Central memory CD8-positive, alpha-beta T cell (primary cell): ENCODE results near the gene EPB41.

Source experiments
- ATAC-seq: fragments of 150-1000 bp; cut with Tn5 transposase; replicated peaks from 2 replicates; pipeline ENCODE4 v1.10.0; 2022; ENCODE audit warnings: mild to moderate bottlenecking, moderate FRiP score, moderate number of reproducible peaks; ENCODE audit not compliant: poor library complexity, severe bottlenecking; ENCODE audit errors: extremely low read depth
- DNase-seq, 2 donors: peaks; one replicate each; pipeline ENCODE4 v3.0.0; 2021; ENCODE audit warnings: low spot score in 2 of 2
- H3K27ac Mint-ChIP-seq: one replicate; pipeline ENCODE4 v1.8.0; 2022; ENCODE audit warnings: low read depth, mild to moderate bottlenecking, moderate library complexity, mixed read lengths
- H3K27me3 Mint-ChIP-seq: one replicate; pipeline ENCODE4 v1.8.0; 2022; ENCODE audit warnings: mixed read lengths
- H3K36me3 Mint-ChIP-seq: one replicate; pipeline ENCODE4 v1.8.0; 2022; ENCODE audit warnings: mild to moderate bottlenecking, moderate library complexity, mixed read lengths; ENCODE audit not compliant: insufficient read depth
- H3K4me1 Mint-ChIP-seq: one replicate; pipeline ENCODE4 v1.8.0; 2022; ENCODE audit warnings: mixed read lengths
- H3K4me3 Mint-ChIP-seq: one replicate; pipeline ENCODE4 v1.8.0; 2022; ENCODE audit warnings: mild to moderate bottlenecking, moderate library complexity, mixed read lengths
- H3K9me3 Mint-ChIP-seq: one replicate; pipeline ENCODE4 v1.8.0; 2022; ENCODE audit warnings: mixed read lengths

EPB41 gene

DNA sequence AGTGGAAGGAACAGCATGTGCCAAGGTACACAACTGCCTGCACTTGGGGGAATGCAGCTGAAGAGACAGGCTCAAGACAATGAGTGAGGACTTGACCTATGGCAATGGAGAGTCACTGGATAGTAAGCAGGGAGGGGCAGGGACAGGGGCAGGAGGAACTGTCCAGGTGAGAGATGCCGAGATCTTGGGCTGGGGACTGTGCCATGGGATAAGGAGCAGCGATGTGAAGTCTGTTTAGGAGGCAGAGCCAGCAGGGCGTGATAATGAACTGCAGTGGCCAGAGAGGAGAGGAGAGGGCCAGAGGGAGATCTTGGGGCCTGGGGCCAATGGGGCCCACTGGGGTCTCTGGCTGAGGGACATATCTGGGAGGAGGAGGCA is 17.8 kb upstream of the EPB41 start:
- Mint-ChIP-seq H3K36me3 (peaks cover 3% of the 10 kb centered on the region), H3K4me3 (no peak overlapping the region), H3K27ac (peak overlapping the region; percentile 68), H3K27me3 (no peaks in the 10 kb centered on the region), H3K4me1 (peaks cover 61% of the 10 kb centered on the region), H3K9me3 (no peaks in the 10 kb centered on the region)
- no peak for DNase-seq
- ATAC-seq = no peak

DNA sequence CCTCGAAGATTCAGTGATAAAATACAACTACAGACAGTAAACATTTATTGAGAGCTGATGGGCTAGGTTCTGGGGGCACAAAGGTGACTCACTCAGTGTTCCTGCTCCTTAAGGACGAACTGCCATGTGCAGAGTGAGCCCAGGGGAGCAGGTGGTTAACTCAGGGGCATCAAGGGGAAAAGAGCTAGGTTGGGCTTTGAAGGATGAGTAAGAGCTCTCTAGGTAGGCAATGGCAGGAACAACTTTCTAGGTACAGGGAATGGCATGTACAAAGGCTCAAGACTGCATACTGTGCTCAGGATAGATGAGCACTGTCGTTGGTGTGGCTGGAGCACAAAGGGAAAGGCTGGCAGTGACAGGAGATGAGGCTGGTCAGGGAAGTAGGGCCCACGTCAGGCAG is 16.6 kb upstream of the EPB41 start:
- Mint-ChIP-seq H3K27me3 (no peaks in the 10 kb centered on the region), H3K4me1 (peaks cover 61% of the 10 kb centered on the region), H3K27ac (peak overlapping the region; percentile 45), H3K4me3 (no peak overlapping the region), H3K36me3 (peaks cover 5% of the 10 kb centered on the region), H3K9me3 (no peaks in the 10 kb centered on the region)
- DNase-seq = no peak
- no peak for ATAC-seq

DNA sequence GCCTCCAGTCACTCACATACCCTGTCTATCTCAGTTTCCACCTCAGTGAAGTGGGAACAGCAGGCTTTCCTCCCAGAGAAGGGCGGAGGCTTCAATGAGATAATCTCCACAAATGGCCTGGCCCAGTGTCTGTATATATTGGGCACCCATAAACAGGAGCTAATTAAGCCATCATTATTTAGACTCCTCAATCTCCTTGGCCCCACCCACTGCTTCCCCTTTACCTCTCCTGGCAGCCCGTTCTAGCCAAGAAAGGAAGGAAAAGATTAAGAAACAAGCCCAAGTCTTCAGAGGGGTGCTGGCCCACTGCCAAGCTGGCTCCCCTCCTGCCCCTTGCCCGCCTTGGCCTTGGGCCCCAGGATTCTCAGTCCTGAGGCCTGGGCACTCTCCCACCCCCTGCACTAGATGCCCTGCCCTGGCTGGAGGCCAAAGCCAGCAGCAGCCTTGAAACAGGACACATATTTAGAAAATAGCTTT is 15.9 kb upstream of the EPB41 start:
- H3K36me3 Mint-ChIP-seq = peaks cover 5% of the 10 kb centered on the region
- no peaks in the 10 kb centered on the region for H3K9me3 Mint-ChIP-seq
- H3K4me3 Mint-ChIP-seq = no peak overlapping the region
- peak overlapping the region; percentile 45 for H3K27ac Mint-ChIP-seq
- H3K27me3 Mint-ChIP-seq = no peaks in the 10 kb centered on the region
- ATAC-seq = no peak
- H3K4me1 Mint-ChIP-seq = peaks cover 57% of the 10 kb centered on the region
- DNase-seq = no peak

DNA sequence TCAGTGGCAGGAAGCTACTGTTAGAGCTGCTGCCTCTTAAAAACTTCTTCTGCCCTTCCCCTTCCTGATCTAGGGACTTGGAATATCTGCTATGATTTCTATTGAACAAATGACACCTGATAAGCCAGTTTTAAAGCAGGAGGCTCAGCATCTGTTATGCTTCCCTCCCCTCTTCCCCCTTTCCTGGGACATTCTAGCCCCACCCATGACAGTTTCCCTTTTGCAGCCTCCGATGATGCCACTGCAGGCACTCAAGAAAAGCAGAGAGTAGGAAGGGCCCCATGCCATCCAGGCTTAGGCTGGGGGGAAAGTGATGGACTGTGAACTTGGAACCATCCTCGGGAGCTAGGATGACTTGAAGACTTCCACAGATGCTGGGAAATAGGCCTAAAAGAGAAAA is 15.1 kb upstream of the EPB41 start:
- ATAC-seq (no peak), DNase-seq (no peak)
- H3K4me1 Mint-ChIP-seq = peaks cover 48% of the 10 kb centered on the region
- peaks cover 5% of the 10 kb centered on the region for H3K36me3 Mint-ChIP-seq
- peak overlapping the region; percentile 55 for H3K27ac Mint-ChIP-seq
- no peak overlapping the region for H3K4me3 Mint-ChIP-seq
- no peaks in the 10 kb centered on the region for H3K9me3 Mint-ChIP-seq
- no peaks in the 10 kb centered on the region for H3K27me3 Mint-ChIP-seq

DNA sequence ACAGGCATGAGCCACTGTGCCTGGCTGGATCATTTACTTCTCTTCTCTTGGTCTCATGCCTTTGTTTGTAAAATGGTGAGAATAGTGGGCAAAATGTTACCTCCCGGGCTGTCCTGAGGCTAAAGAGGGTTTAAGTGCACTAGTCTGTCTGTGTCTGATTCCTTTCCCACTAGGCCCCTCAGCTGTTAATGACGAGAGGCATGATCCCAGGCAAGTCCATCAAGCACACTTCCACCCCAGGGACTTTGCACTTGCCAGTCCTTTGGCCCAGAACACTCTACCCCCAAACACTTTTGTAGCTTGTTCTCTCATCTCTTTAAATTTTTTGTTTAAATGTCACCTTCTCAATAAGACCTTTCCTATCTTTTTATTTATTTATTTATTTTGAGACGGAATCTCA is 13.8 kb upstream of the EPB41 start:
- H3K9me3 Mint-ChIP-seq = no peaks in the 10 kb centered on the region
- peaks cover 46% of the 10 kb centered on the region for H3K4me1 Mint-ChIP-seq
- DNase-seq = no peak
- no peak overlapping the region for H3K4me3 Mint-ChIP-seq
- no peak for ATAC-seq
- peak overlapping the region; percentile 41 for H3K27ac Mint-ChIP-seq
- peaks cover 10% of the 10 kb centered on the region for H3K36me3 Mint-ChIP-seq
- no peaks in the 10 kb centered on the region for H3K27me3 Mint-ChIP-seq

DNA sequence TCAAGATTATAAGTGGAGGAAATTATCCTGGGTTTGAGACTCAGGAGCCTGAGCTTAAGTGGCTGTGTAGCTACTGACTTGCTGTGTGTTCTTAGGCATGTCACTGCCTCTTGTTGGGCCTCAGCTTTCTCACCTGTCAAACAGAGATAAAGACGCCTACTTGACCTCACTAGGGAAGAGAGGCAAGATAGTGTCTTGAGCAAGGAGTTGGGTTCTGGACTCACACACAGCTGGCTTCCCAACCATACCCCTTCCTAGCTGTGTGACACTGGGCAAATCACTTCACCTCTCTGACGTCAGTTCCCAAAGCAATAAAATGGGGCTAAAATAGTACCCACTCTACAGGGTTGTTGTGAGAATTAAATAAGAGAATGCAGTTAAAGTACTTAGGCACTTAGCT is 11.6 kb upstream of the EPB41 start:
- H3K9me3 Mint-ChIP-seq = no peaks in the 10 kb centered on the region
- H3K27me3 Mint-ChIP-seq = no peaks in the 10 kb centered on the region
- peaks cover 10% of the 10 kb centered on the region for H3K36me3 Mint-ChIP-seq
- no peak overlapping the region for H3K4me3 Mint-ChIP-seq
- ATAC-seq = no peak
- H3K4me1 Mint-ChIP-seq = peaks cover 29% of the 10 kb centered on the region
- H3K27ac Mint-ChIP-seq = no peak overlapping the region
- DNase-seq = no peak

DNA sequence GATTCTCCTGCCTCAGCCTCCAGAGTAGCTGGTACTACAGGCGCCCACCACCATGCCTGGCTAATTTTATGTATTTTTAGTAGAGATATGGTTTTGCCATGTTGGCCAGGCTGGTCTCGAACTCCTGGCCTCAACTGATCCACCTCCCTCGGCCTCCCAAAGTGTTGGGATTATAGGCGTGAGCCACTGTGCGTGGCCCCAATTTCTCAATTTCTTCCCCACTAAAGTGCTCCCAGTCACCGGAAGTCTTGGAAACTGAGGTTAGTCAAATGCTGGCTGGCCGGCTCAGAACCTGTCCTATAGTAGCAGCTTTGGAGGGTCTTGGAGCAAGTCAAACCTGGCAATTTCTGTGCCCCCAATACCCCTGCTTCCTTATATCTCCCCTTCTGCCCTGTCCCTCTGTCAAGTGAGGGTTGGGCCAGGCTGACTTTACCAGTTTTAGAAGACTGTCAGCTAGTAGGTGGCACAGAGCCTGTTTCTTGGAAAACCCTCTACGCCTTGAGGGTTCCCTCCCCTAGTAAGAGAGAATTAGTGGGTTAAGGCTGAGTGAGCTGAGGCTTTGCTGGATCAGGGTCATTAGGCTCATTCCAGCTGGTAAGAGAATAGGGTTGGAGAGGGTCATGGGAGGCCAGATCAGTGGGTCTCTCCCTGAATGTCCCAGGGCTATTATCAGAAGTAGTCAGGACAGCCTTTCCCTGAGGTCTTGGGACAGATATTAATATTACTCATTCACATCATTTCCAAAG is 8.3 kb upstream of the EPB41 start:
- H3K27ac Mint-ChIP-seq = no peak overlapping the region
- ATAC-seq (no peak), DNase-seq (no peak)
- no peak overlapping the region for H3K4me3 Mint-ChIP-seq
- H3K36me3 Mint-ChIP-seq = peaks cover 7% of the 10 kb centered on the region
- H3K9me3 Mint-ChIP-seq = no peaks in the 10 kb centered on the region
- peaks cover 6% of the 10 kb centered on the region for H3K4me1 Mint-ChIP-seq
- H3K27me3 Mint-ChIP-seq = no peaks in the 10 kb centered on the region

DNA sequence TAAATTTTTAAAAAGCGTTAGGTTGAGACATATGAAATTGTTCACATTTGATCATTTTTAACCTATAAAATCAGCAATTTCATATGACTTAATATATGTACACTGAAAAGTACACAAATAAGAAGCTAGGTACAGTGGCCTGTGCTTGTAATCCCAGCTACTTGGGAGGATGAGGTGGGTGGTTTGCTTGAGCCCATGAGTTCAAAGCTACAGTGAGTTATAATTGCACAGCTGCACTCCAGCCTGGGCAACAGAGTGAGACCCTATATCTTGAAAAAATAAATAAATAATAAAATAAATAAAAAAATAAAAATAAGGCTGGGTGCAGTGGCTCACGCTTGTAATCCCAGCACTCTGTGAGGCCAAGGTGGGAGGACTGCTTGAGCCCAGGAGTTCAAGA is 5.2 kb upstream of the EPB41 start:
- ATAC-seq (no peak), DNase-seq (no peak)
- Mint-ChIP-seq H3K27me3 (no peaks in the 10 kb centered on the region), H3K27ac (peak overlapping the region; percentile 76), H3K4me3 (no peak overlapping the region), H3K36me3 (peaks cover 5% of the 10 kb centered on the region), H3K4me1 (peaks cover 9% of the 10 kb centered on the region), H3K9me3 (no peaks in the 10 kb centered on the region)

DNA sequence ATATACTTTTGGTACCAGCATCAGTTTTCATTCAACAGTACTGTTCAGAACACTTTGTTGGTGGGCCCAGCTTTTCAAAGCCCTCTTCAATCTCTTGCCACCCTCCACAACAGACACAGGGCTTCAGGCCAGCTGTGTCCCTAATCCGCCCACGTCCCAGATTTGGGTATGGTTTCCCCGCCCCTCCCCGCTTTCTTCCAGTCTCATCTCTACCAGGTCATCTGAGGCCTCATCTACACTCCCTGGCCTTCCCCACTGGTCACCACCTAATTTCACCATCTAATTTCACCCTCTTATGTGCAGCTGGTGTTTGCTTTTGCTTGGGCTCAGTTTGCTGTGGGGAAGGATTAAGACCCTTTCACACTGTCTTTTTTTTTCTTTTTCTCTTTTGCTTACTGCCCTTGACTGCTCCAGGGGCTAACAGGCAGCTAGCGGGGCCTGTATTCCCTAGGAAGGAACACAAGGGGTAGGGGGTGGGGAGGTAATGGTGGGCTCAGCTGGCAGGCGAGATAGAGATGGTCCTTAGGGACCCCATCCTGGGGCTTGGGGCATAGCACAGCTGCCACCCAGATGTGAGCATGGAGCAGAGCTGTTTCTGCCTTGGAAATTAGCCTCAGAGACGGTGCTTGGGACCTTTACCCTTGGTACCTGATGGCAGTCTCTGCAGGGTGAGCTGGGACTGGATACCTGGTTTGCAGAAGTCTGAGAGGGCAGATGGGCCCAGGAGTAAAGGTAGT is 3.8 kb upstream of the EPB41 start:
- peaks cover 13% of the 10 kb centered on the region for H3K4me1 Mint-ChIP-seq
- no peak overlapping the region for H3K4me3 Mint-ChIP-seq
- DNase-seq = no peak
- no peak overlapping the region for H3K27ac Mint-ChIP-seq
- no peaks in the 10 kb centered on the region for H3K9me3 Mint-ChIP-seq
- H3K36me3 Mint-ChIP-seq = peaks cover 3% of the 10 kb centered on the region
- H3K27me3 Mint-ChIP-seq = no peaks in the 10 kb centered on the region
- ATAC-seq = no peak

DNA sequence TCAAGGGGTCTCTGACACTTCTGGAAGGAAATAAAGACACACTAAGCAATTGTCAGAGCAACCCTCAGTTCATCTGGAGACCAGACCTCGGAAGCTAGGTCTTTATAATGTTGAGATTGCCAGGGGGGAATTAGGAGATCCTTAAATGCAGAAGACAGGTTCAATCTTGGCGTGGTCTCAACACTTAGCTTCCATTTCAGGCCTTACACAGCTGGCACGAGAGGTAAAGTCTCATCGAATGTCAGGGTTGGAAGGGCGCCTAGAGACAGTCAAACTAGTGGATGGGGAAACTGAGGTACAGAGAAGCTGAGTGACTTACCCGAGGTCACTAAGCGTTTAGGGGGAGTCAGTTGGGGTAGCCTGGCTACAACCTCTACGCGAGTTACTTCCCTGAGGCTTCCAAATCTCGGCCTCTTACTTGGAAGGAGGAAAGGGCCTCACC is 562 bp upstream of the EPB41 start:
- Mint-ChIP-seq H3K9me3 (no peaks in the 10 kb centered on the region), H3K4me3 (peak overlapping the region; percentile 95), H3K27me3 (no peaks in the 10 kb centered on the region), H3K27ac (peak overlapping the region; percentile 83), H3K36me3 (peaks cover 9% of the 10 kb centered on the region), H3K4me1 (peaks cover 42% of the 10 kb centered on the region)
- ATAC-seq = no peak
- DNase-seq = no peak

DNA sequence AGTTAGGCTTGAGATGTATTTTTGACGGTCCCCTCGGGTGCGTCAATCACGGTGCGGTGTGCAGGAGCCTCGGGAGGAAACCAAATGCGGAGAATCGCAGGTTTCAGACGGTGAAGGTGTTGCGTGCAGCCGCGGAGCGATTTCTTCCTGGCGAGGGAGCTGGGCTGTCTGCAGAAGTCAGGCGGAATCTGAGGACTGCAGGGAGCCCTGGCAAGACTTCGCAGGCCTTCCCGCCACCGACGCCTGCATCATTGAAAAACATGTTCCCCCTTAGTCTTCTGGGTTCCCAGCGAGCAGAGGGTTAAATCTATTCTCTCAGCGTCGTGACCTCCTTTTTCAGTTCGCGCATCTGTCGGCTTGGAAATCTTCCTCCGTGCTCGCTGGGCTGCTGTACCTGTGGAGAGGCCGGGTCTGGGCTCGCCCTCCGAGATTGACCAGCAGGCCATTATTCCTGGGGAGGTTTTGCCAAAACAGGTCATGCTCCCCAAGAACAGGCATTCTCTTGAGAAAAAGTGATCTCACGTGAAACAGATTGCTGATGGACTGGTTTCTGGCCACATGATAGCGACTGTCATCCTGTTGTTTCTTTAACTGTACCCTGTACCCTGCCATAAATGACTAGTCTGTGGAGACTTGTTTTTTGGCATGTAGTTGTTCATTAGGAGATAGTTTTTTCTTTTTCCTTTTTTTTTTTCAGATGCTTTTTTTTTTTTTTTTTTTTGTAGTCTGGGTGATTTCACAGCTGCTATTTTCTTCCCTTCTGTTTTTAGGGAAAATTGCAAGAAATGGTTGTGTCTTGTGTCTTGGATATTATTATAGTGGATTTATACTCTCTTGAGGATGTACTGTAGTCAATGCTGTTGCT is 894 bp downstream of the EPB41 start:
- DNase-seq = peak; percentile 21 to 34
- Mint-ChIP-seq H3K4me3 (peak overlapping the region; percentile 95), H3K9me3 (no peaks in the 10 kb centered on the region), H3K27ac (peak overlapping the region; percentile 83), H3K4me1 (peaks cover 56% of the 10 kb centered on the region), H3K27me3 (no peaks in the 10 kb centered on the region), H3K36me3 (peaks cover 9% of the 10 kb centered on the region)
- peak; percentile 57 for ATAC-seq

DNA sequence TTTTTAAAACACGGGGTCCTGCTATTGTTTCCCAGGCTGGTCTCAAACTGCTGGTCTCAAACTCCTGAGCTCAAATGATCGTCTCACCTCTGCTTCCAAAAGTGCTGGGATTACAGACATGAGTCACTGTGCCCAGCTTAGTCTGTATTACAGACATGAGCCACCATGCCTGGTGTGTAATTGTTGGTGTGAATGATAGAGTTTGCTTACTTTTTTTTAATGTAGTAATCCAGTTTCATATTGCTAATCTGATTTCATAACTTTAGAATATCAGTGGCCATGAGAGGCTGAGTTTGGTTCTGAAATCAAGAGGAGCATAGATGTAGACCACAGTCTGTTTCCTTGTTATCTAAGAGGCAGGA is 3.4 kb downstream of the EPB41 start:
- peak overlapping the region; percentile 59 for H3K27ac Mint-ChIP-seq
- H3K27me3 Mint-ChIP-seq = no peaks in the 10 kb centered on the region
- H3K36me3 Mint-ChIP-seq = peaks cover 9% of the 10 kb centered on the region
- DNase-seq (no peak), ATAC-seq (no peak)
- peak overlapping the region; percentile 95 for H3K4me3 Mint-ChIP-seq
- peaks cover 68% of the 10 kb centered on the region for H3K4me1 Mint-ChIP-seq
- H3K9me3 Mint-ChIP-seq = no peaks in the 10 kb centered on the region
